Measurements from ENCODE around the gene TMED6. TPM values are rescaled to one million over a fixed set of nuclear protein-coding genes. Genes with fewer than 3 reads are reported as not detected.

TMED6 gene
- under 1 TPM in 1 of 2 donors, not detected in 1; 0.75 TPM for total RNA-seq
- total RNA-seq: 0.35 to 0.38 reads per million in 2 donors

DNA sequence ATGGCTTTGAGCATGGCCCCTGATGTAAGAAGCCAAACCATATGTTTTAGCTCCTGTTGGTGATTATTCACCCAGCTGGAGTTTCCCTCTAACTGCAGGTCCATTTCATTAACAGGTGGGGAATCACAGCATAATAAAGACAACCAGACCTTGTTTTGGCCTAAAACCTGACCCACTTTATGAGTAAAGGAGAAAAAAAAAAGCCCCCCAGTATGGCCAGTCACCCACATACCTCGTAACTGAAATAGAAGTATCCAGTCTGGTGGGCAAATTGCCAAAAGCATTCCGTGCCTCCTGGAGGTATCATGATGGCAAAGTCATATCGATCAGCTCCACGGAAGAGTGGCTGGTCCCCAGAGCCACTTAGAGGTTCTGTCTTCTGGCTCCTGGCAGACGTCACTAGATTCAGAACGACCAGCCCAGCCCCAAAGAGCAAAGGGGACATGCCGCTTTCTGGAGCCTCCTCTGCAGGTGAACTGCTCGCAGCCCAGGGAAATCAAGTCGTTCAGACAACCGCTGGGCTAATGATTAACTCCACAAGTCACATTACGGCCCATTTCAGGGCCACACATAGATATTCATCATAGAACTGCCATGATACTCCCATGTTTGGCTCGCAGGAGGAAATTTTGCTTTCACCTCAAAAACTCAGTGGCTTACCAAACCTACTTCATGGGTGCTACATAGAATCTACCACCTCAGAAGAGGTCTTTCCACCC, at the start of gene TMED6:
Gene TMED6, minus strand, starts transcription at position 478 of the 719 bp plus-strand sequence. Its CDS starts 33 bp downstream, at position 445.
- H3K4me1 Mint-ChIP-seq: peaks cover 4% of the 10 kb centered on the region
- H3K9me3 ChIP-seq (ENCODE audit: control insufficient read depth, low read length, poor library complexity, severe bottlenecking): no peaks in the 10 kb centered on the region
- H3K27me3 Mint-ChIP-seq: no peaks in the 10 kb centered on the region
- no peak for DNase-seq
- ATAC-seq: no peak
- peak within 1 kb of the TSS; percentile 37 for H3K27ac Mint-ChIP-seq
- peaks cover 6% of the 10 kb centered on the region for H3K36me3 Mint-ChIP-seq (ENCODE audit: low read depth)
- no peak within 1 kb of the TSS for H3K4me3 Mint-ChIP-seq

DNA sequence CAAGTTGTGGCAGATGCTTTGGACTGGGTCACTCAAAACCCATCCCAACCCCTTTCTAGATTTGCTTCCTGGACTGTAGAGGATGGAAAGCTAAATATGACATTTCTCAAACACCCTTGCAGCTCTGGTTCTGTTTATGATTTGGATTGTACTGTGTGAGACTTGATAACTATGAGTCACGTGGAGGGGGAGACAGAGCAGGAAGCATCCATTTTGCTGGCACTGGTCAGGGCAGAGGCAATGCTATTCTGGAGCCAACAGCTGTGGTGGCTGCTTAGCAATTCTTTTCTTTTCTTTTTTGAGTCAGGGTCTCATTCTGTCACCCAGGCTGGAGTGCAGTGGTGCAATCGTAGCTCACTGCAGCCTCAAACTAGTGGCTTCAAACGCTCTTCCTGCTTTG, 47.8 kb upstream of the TMED6 start:
- H3K9me3 ChIP-seq (ENCODE audit: control insufficient read depth, low read length, poor library complexity, severe bottlenecking): no peaks in the 10 kb centered on the region
- ATAC-seq (no peak), DNase-seq (no peak)
- H3K36me3 Mint-ChIP-seq (ENCODE audit: low read depth): no peaks in the 10 kb centered on the region
- H3K4me1 Mint-ChIP-seq: peaks cover 3% of the 10 kb centered on the region
- no peak overlapping the region for H3K27ac Mint-ChIP-seq
- peaks cover 5% of the 10 kb centered on the region for H3K27me3 Mint-ChIP-seq
- H3K4me3 Mint-ChIP-seq: no peak overlapping the region

DNA sequence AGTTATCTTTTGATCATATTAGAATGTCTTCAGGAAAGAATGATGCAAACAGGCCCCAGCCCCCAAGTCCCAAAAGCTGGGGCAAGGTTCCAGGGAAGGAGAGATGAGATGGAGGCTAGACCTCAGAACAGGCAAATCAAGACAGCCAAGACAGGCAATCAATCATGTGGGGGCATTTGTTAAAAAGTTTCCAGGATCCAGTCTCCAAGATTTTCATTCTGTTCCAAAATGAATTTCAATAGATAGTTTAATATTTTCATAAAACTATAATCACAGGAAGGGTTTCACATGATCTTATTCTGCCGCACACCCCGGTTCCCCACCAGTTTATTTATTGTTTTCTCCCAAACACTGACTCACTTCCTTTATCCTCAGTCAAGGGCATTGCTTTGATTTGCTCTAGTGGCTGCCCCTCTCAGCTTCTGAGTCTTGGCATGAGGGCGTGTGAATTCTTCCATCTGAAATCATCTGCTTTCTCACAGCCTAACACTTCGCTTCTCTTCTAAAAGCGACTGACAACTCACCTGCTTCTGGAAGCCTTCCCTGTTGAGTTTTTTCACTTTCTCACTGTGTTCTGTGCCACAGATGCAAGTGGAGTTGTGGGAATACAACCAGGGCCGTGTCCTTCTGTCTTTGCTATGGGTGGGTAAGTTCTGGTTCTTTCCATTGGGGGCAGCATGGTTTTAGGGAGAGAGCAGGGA, 46.4 kb upstream of the TMED6 start:
- Mint-ChIP-seq H3K27ac (peak overlapping the region; percentile 19), H3K4me3 (no peak overlapping the region), H3K27me3 (peaks cover 5% of the 10 kb centered on the region), H3K36me3 (ENCODE audit: low read depth) (no peaks in the 10 kb centered on the region), H3K4me1 (peaks cover 3% of the 10 kb centered on the region)
- ATAC-seq (no peak), DNase-seq (no peak)
- H3K9me3 ChIP-seq (ENCODE audit: control insufficient read depth, low read length, poor library complexity, severe bottlenecking): no peaks in the 10 kb centered on the region

DNA sequence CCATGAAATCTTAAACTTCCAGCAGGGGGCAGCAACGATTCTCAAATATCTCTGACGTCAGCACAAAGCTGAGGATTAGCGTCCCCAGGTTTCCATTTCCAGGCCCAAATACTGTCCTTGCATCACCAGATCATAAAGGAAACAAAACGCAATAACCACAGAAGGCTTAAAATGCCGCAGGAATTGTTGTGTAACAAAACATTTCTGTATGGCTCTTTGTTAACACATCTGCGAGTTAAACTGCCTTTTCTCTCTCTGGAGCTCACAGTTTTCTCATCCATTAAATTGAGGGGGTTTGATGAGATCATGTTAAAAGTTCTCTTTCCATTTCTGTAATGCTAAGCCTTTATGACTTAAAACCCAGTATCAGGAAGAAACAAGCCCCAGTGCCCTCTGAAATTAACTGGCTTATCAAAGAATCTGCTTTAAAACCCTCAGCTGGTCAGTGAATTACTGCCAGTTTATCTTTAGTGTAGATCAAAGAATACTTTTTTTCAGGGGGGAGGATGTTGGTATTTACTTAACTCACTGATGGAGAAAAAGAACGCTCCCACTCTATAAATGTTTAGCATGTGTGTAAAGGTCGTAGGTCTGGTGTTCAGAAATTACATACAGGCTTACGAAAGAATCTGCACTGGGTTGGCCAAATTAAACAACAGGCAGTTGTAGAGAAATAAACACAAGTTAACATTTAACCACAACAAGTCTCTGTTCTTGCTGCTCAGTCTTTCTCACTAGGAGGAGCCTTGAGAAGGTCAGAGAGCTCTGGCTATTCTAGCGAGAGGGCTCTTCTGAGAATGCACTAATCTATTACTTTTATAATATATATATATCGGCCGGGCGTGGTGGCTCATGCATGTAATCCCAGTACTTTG, 44.8 kb upstream of the TMED6 start:
- no peak overlapping the region for H3K27ac Mint-ChIP-seq
- no peak overlapping the region for H3K4me3 Mint-ChIP-seq
- DNase-seq (peak; percentile 37 to 63 (median 38)), ATAC-seq (peak; percentile 73)
- H3K9me3 ChIP-seq (ENCODE audit: control insufficient read depth, low read length, poor library complexity, severe bottlenecking): no peaks in the 10 kb centered on the region
- H3K27me3 Mint-ChIP-seq: peaks cover 5% of the 10 kb centered on the region
- H3K36me3 Mint-ChIP-seq (ENCODE audit: low read depth): no peaks in the 10 kb centered on the region
- H3K4me1 Mint-ChIP-seq: peaks cover 3% of the 10 kb centered on the region

DNA sequence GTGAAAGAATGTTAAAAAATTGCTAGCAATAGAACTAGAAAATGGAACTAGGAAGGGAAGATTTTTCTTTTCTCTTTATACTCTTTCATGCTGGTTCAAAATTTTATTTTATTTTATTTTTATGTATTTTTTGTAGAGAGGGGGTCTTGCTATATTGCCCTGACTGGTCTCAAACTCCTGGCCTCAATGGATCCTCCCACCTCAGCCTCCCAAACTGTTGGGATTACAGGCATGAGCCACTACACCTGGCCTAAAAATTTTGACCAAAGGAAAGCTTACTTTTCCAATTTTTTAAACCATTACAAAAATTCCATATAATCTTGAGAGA, 44.2 kb upstream of the TMED6 start:
- peaks cover 5% of the 10 kb centered on the region for H3K27me3 Mint-ChIP-seq
- no peak for DNase-seq
- no peak overlapping the region for H3K27ac Mint-ChIP-seq
- no peak overlapping the region for H3K4me3 Mint-ChIP-seq
- peaks cover 3% of the 10 kb centered on the region for H3K4me1 Mint-ChIP-seq
- no peak for ATAC-seq
- no peaks in the 10 kb centered on the region for H3K9me3 ChIP-seq (ENCODE audit: control insufficient read depth, low read length, poor library complexity, severe bottlenecking)
- H3K36me3 Mint-ChIP-seq (ENCODE audit: low read depth): no peaks in the 10 kb centered on the region

DNA sequence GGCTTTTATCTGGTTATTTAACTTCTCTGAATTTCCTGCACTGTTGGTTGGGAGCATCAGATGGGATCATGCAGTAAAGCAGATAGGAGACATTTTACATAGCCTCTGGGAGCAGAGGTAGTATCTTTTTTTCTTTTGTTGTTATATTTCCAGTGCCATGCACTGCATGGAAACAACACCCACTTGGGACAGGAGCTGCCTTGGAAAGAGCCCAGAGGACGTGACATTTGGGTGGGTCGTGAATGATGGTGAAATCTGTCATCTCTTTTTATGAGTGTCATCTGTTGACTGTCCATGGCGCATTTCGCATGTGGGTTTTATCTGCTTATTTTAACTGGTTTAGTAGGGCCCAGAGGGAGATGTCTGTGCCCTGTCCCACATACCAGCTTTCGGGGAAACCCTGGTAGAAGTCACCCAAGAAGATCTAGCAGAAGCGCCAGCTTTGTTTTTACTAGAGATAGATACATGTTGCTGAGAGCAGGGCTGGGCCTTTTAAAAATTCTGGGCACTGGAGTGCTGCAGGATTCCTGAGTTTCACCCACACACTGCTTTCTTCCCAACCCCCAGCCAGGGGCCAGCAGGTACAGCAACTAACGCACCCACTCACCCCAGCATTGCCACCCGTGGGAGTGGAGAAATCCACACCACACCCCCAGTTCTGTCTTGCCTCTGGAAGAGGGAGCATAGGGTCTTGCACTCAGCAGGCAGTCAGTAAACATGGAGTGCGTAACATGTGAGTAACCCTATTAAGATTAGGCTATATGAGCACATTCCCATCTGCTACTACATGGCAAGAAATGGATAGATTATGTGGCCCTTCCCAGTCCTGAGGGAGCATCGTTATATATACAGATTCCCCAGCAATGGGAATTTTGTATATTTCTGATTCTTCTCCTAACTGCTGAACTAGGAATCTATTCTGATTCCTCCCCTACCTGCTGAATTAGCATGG, 42.6 kb upstream of the TMED6 start:
- DNase-seq (no peak), ATAC-seq (no peak)
- H3K9me3 ChIP-seq (ENCODE audit: control insufficient read depth, low read length, poor library complexity, severe bottlenecking): no peaks in the 10 kb centered on the region
- H3K36me3 Mint-ChIP-seq (ENCODE audit: low read depth): no peaks in the 10 kb centered on the region
- peaks cover 4% of the 10 kb centered on the region for H3K27me3 Mint-ChIP-seq
- no peak overlapping the region for H3K4me3 Mint-ChIP-seq
- peaks cover 3% of the 10 kb centered on the region for H3K4me1 Mint-ChIP-seq
- H3K27ac Mint-ChIP-seq: no peak overlapping the region

DNA sequence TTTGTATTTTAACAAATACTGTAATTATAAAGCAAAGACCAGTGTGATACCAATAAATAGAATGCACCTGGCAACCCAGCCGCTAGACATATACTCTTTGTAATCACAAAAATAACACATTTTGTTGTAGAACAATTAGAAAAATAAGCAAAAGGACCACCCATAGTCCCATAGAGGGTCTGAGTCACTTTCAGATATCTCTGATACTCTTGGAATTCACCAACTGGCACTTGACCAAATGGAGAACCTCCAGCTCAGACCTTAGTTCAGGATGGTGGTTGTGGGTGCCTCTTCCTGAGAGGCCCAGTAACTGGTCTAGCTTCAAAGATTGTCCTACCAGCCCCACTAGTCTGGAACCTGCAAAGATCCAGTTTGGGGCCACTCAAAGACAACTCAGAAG, 35.0 kb upstream of the TMED6 start:
- ATAC-seq: no peak
- Mint-ChIP-seq H3K27ac (peak overlapping the region; percentile 95), H3K4me1 (peaks cover 14% of the 10 kb centered on the region), H3K36me3 (ENCODE audit: low read depth) (no peaks in the 10 kb centered on the region), H3K4me3 (no peak overlapping the region), H3K27me3 (no peaks in the 10 kb centered on the region)
- DNase-seq: no peak
- H3K9me3 ChIP-seq (ENCODE audit: control insufficient read depth, low read length, poor library complexity, severe bottlenecking): no peaks in the 10 kb centered on the region

DNA sequence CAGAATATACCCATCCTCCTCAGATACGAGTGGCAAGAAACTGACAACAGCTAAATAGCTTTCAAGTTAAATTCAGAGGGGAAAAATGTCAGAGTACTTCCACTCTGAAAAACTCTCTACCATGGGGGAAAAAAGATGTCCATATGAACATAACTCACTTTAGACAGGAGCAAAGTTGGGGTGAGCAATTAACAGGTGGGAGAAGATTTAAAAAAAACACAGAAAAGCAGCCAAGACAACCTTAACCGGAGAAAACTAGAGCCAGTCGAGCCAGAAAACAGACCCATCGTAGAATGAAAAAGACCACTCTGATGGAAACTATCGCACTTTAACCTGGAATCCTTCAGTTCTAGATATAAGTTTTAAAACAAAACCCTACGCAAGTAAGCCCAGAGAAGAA, 33.4 kb upstream of the TMED6 start:
- H3K27me3 Mint-ChIP-seq: no peaks in the 10 kb centered on the region
- DNase-seq (no peak), ATAC-seq (no peak)
- H3K4me3 Mint-ChIP-seq: peak overlapping the region; percentile 92
- H3K9me3 ChIP-seq (ENCODE audit: control insufficient read depth, low read length, poor library complexity, severe bottlenecking): no peaks in the 10 kb centered on the region
- peak overlapping the region; percentile 95 for H3K27ac Mint-ChIP-seq
- H3K4me1 Mint-ChIP-seq: peaks cover 14% of the 10 kb centered on the region
- H3K36me3 Mint-ChIP-seq (ENCODE audit: low read depth): no peaks in the 10 kb centered on the region

DNA sequence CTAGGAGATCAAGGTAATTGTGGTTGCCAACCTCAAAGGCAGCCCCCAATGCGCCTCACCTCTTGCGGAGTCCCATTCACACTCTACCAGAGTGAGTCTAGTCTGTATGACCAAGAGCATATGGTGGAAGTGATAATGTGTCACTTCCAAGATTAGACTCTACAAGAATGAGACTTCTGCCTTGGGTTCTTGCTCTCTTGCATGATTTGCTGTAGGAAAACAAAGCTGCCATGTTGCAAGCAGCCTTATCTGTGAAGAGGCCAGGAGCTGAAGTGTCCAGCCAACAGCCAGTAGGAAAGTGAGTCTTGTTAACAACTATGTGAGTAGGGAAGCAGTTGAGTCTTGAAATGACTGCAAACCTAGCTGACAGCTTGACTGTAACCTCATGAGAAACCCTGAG, 30.8 kb upstream of the TMED6 start:
- H3K4me3 Mint-ChIP-seq: no peak overlapping the region
- H3K27ac Mint-ChIP-seq: peak overlapping the region; percentile 95
- peaks cover 24% of the 10 kb centered on the region for H3K4me1 Mint-ChIP-seq
- H3K27me3 Mint-ChIP-seq: no peaks in the 10 kb centered on the region
- H3K36me3 Mint-ChIP-seq (ENCODE audit: low read depth): peaks cover 5% of the 10 kb centered on the region
- DNase-seq (no peak), ATAC-seq (no peak)
- H3K9me3 ChIP-seq (ENCODE audit: control insufficient read depth, low read length, poor library complexity, severe bottlenecking): no peaks in the 10 kb centered on the region

DNA sequence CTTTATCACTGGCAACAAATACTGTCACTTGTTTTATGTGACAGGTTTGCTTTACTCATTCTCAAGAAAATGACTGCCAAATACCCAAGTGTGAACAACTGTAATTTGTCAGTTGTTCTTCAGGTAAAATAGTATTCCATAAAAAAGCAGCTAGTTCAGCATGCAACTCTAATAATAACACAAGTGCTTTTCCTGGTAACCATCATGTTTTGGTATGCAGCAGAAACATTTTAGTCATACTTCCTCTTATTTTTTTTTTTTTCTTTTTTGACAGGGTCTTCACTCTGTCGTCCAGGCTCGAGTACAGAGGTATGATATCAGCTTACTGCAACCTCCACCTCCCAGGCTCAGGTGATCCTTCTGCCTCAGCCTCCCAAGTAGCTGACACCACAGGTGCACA, 29.6 kb upstream of the TMED6 start:
- no peak for ATAC-seq
- DNase-seq: no peak
- no peak overlapping the region for H3K27ac Mint-ChIP-seq
- peak overlapping the region; percentile 43 for H3K4me3 Mint-ChIP-seq
- H3K4me1 Mint-ChIP-seq: peaks cover 24% of the 10 kb centered on the region
- no peaks in the 10 kb centered on the region for H3K27me3 Mint-ChIP-seq
- peaks cover 5% of the 10 kb centered on the region for H3K36me3 Mint-ChIP-seq (ENCODE audit: low read depth)
- H3K9me3 ChIP-seq (ENCODE audit: control insufficient read depth, low read length, poor library complexity, severe bottlenecking): no peaks in the 10 kb centered on the region

DNA sequence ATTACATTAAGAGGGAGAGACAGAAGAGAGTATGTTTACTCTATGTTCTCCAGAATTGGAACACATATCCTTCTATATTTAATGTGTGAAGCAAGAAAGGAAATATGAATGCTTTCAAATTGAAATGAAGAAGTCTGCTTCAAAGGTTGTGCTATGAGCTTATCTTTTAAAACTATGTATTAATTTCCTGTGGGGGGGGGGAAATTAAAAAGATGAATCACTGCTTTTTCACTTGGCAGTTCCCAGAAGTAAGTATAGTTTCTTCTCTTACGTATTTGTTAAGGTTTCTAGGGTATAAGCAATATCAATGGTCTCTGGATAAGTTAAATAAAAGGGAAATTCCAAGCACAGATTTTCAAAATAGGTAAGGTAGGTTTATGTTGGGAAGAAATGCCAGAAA, 27.2 kb upstream of the TMED6 start:
- H3K36me3 Mint-ChIP-seq (ENCODE audit: low read depth): peaks cover 5% of the 10 kb centered on the region
- no peaks in the 10 kb centered on the region for H3K9me3 ChIP-seq (ENCODE audit: control insufficient read depth, low read length, poor library complexity, severe bottlenecking)
- H3K27me3 Mint-ChIP-seq: no peaks in the 10 kb centered on the region
- no peak for ATAC-seq
- H3K27ac Mint-ChIP-seq: peak overlapping the region; percentile 54
- no peak for DNase-seq
- H3K4me1 Mint-ChIP-seq: peaks cover 10% of the 10 kb centered on the region
- H3K4me3 Mint-ChIP-seq: no peak overlapping the region

DNA sequence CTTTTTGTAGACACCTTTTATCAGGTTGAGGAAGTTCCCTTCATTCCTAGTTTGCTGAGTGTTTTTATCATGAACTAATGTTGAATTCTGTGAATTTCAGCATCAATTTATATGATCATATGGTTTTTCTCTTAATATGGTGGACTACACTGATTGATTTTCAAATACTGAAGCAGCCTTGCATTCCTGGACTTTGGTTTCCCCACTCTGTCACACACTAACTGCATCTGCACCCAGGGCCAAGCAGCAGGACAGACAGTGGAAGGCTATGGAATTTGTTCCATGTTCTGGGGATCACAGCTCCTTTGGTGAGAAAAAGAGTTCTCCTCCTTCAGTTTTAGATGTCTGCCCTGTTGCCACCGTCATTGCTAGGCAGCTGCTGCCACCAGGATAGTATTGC, 26.4 kb upstream of the TMED6 start:
- Mint-ChIP-seq H3K4me1 (peaks cover 10% of the 10 kb centered on the region), H3K27ac (peak overlapping the region; percentile 54), H3K36me3 (ENCODE audit: low read depth) (peaks cover 5% of the 10 kb centered on the region), H3K27me3 (no peaks in the 10 kb centered on the region), H3K4me3 (no peak overlapping the region)
- ATAC-seq: no peak
- H3K9me3 ChIP-seq (ENCODE audit: control insufficient read depth, low read length, poor library complexity, severe bottlenecking): no peaks in the 10 kb centered on the region
- DNase-seq: no peak
